ENCODE measurements around the gene LRRC4C. TPM values are rescaled to one million over a fixed set of nuclear protein-coding genes. Genes with fewer than 3 reads are reported as not detected.

LRRC4C gene
- total and polyA plus RNA-seq, 2 experiments from 2014 or later = 0.35 to 1.1 TPM

- H3K36me3 Mint-ChIP-seq (ENCODE audit: low read depth) = no peaks in the 10 kb centered on the region
- no peaks in the 10 kb centered on the region for H3K9me2 ChIP-seq (ENCODE audit: insufficient read depth)
- no peak overlapping the region for H2AFZ ChIP-seq
- H3K4me1 ChIP-seq (ENCODE audit: insufficient read depth) = peaks cover 10% of the 10 kb centered on the region
- no peak for DNase-seq (ENCODE audit: low spot score)
- H3K27me3 Mint-ChIP-seq (ENCODE audit: insufficient read depth, low read depth, poor library complexity) = peaks cover 2% of the 10 kb centered on the region
- peaks cover 9% of the 10 kb centered on the region; the same call in 2 of the 3 replicates for H3K4me1 Mint-ChIP-seq
- H3K4me3 ChIP-seq = no peak overlapping the region
- H3K36me3 ChIP-seq (ENCODE audit: insufficient read depth) = no peaks in the 10 kb centered on the region
- no peak overlapping the region for H3K4me2 ChIP-seq
- ATAC-seq = no peak
- TF ChIP-seq REST (IDR thresholded peaks at IDR 0.05; ENCODE audit: unreplicated experiment) (no peak), ZNF114 (CRISPR knock-in tag; IDR thresholded peaks at IDR 0.05) (no peak), CREB1 (CRISPR knock-in tag; IDR thresholded peaks at IDR 0.05; ENCODE audit: low read depth) (no peak), POLR2AphosphoS5 (IDR thresholded peaks at IDR 0.05; ENCODE audit: low read depth) (no peak), ZNF462 (CRISPR knock-in tag; IDR thresholded peaks at IDR 0.05) (no peak), NANOG (IDR thresholded peaks at IDR 0.05; ENCODE audit: borderline replicate concordance) (no peak), ZNF331 (CRISPR knock-in tag; IDR thresholded peaks at IDR 0.05; ENCODE audit: low read depth) (no peak), STAT1 (IDR thresholded peaks at IDR 0.05; ENCODE audit: unreplicated experiment) (no peak), JUNB (IDR thresholded peaks at IDR 0.05; ENCODE audit: unreplicated experiment) (no peak)
- H4K20me1 ChIP-seq (replicated peaks; ENCODE audit: insufficient read depth) = no peaks in the 10 kb centered on the region
- no peak overlapping the region for H3K27ac Mint-ChIP-seq
- no peak overlapping the region for H3K27ac ChIP-seq (ENCODE audit: low read depth)
- no peaks in the 10 kb centered on the region for H3F3A ChIP-seq (replicated peaks; ENCODE audit: low read depth)
- no peak overlapping the region for H3K4me3 Mint-ChIP-seq
- no peaks in the 10 kb centered on the region for H3K9me3 Mint-ChIP-seq
- H3K27me3 ChIP-seq (ENCODE audit: insufficient read depth) = no peaks in the 10 kb centered on the region
- H3K79me2 ChIP-seq (replicated peaks; ENCODE audit: insufficient read depth) = no peaks in the 10 kb centered on the region
Observed at GRCh38 chr11:40276960-40277359, 1182.5 kb downstream of the LRRC4C start.

Measured in GM23338 (cell line).